ENCODE data around the gene S100A3. TPM values are rescaled to one million over a fixed set of nuclear protein-coding genes. Genes with fewer than 3 reads are reported as not detected.

Gene S100A3
- total RNA-seq, 1 donor: not detected

GRCh38 chr1:153536671-153537375 is 12.2 kb downstream of the S100A3 start:
- peaks cover 78% of the 10 kb centered on the region for H3K4me1 ChIP-seq (ENCODE audit: insufficient read depth, low read length)
- H3K9me3 ChIP-seq (ENCODE audit: low read depth, low read length): no peaks in the 10 kb centered on the region
- no peaks in the 10 kb centered on the region for H3K27me3 ChIP-seq (ENCODE audit: insufficient read depth, low read length)
- peak overlapping the region; percentile 78 for H3K4me3 ChIP-seq (ENCODE audit: low read length)

GRCh38 chr1:153536012-153536670 is 12.9 kb downstream of the S100A3 start:
- H3K4me1 ChIP-seq (ENCODE audit: insufficient read depth, low read length): peaks cover 75% of the 10 kb centered on the region
- H3K9me3 ChIP-seq (ENCODE audit: low read depth, low read length): no peaks in the 10 kb centered on the region
- H3K4me3 ChIP-seq (ENCODE audit: low read length): peak overlapping the region; percentile 78
- no peaks in the 10 kb centered on the region for H3K27me3 ChIP-seq (ENCODE audit: insufficient read depth, low read length)

GRCh38 chr1:153535242-153536011 is 13.6 kb downstream of the S100A3 start, which contains the start of gene S100A6:
S100A6 (minus strand) TSS chr1:153535991; CDS start chr1:153535339, 652 bp downstream.
- no peaks in the 10 kb centered on the region for H3K9me3 ChIP-seq (ENCODE audit: low read depth, low read length)
- peaks cover 68% of the 10 kb centered on the region for H3K4me1 ChIP-seq (ENCODE audit: insufficient read depth, low read length)
- H3K27me3 ChIP-seq (ENCODE audit: insufficient read depth, low read length): no peaks in the 10 kb centered on the region
- peak within 1 kb of the TSS; percentile 78 for H3K4me3 ChIP-seq (ENCODE audit: low read length)

- Histone ChIP-seq H3K4me3 (ENCODE audit: low read length) (peak overlapping the region; percentile 78), H3K27me3 (ENCODE audit: insufficient read depth, low read length) (no peaks in the 10 kb centered on the region), H3K9me3 (ENCODE audit: low read depth, low read length) (no peaks in the 10 kb centered on the region), H3K4me1 (ENCODE audit: insufficient read depth, low read length) (peaks cover 62% of the 10 kb centered on the region)
Observed at GRCh38 chr1:153534925-153535241, 14.2 kb downstream of the S100A3 start.

- H3K4me1 ChIP-seq (ENCODE audit: insufficient read depth, low read length): peaks cover 58% of the 10 kb centered on the region
- no peaks in the 10 kb centered on the region for H3K9me3 ChIP-seq (ENCODE audit: low read depth, low read length)
- H3K4me3 ChIP-seq (ENCODE audit: low read length): peak overlapping the region; percentile 78
- no peaks in the 10 kb centered on the region for H3K27me3 ChIP-seq (ENCODE audit: insufficient read depth, low read length)
Observed at GRCh38 chr1:153534226-153534924, 14.7 kb downstream of the S100A3 start.

- Histone ChIP-seq H3K9me3 (ENCODE audit: low read depth, low read length) (no peaks in the 10 kb centered on the region), H3K4me1 (ENCODE audit: insufficient read depth, low read length) (peaks cover 57% of the 10 kb centered on the region), H3K27me3 (ENCODE audit: insufficient read depth, low read length) (no peaks in the 10 kb centered on the region), H3K4me3 (ENCODE audit: low read length) (peak overlapping the region; percentile 78)
Observed at GRCh38 chr1:153533689-153534201, 15.3 kb downstream of the S100A3 start.

GRCh38 chr1:153532769-153533599 is 16.1 kb downstream of the S100A3 start:
- Histone ChIP-seq H3K9me3 (ENCODE audit: low read depth, low read length) (no peaks in the 10 kb centered on the region), H3K27me3 (ENCODE audit: insufficient read depth, low read length) (no peaks in the 10 kb centered on the region), H3K4me3 (ENCODE audit: low read length) (peak overlapping the region; percentile 78), H3K4me1 (ENCODE audit: insufficient read depth, low read length) (peaks cover 53% of the 10 kb centered on the region)

DNA sequence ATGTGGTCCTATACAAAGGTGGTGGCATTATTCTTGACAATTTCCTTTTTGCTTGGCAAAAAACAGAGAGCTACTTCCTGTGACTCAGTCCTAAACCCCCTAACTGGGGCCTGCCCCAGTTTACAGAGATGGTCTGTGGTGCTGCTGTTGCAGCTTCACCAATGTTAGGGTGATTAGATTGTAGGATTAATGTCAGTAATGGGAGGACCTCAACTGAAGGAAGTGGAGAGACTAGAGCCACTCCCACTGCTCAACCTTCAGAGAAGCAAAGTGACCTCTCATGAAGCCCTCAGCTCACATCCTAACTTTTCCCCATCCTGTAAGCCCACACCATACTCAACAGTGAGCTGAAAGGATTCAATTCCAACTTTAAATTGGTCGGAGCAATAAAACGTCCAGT is 16.9 kb downstream of the S100A3 start:
- Histone ChIP-seq H3K4me3 (ENCODE audit: low read length) (no peak overlapping the region), H3K4me1 (ENCODE audit: insufficient read depth, low read length) (peaks cover 58% of the 10 kb centered on the region), H3K9me3 (ENCODE audit: low read depth, low read length) (no peaks in the 10 kb centered on the region), H3K27me3 (ENCODE audit: insufficient read depth, low read length) (no peaks in the 10 kb centered on the region)

- Histone ChIP-seq H3K4me3 (ENCODE audit: low read length) (no peak overlapping the region), H3K4me1 (ENCODE audit: insufficient read depth, low read length) (peaks cover 55% of the 10 kb centered on the region), H3K9me3 (ENCODE audit: low read depth, low read length) (no peaks in the 10 kb centered on the region), H3K27me3 (ENCODE audit: insufficient read depth, low read length) (no peaks in the 10 kb centered on the region)
Observed at GRCh38 chr1:153531638-153532037, 17.4 kb downstream of the S100A3 start.

DNA sequence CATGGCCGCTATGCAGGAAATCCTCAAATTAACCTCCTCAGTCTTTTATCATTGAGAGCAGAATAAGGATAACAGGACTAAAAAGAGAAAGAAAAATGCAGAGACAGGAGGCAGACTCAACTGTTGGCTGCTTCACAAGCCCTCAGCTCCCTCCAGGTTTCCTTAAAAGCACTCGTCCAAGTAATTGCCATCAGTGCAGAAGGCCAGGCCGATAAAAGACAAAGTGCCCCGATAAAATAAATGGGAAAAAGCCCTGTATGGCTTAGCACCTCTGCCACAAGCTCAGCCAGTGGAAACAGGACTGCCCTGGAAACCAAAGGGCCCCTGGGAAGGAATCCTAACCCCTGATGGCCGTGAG is 21.4 kb downstream of the S100A3 start:
- Histone ChIP-seq H3K4me3 (ENCODE audit: low read length) (no peak overlapping the region), H3K9me3 (ENCODE audit: low read depth, low read length) (no peaks in the 10 kb centered on the region), H3K4me1 (ENCODE audit: insufficient read depth, low read length) (peaks cover 28% of the 10 kb centered on the region), H3K27me3 (ENCODE audit: insufficient read depth, low read length) (no peaks in the 10 kb centered on the region)

- Histone ChIP-seq H3K4me1 (ENCODE audit: insufficient read depth, low read length) (peaks cover 23% of the 10 kb centered on the region), H3K4me3 (ENCODE audit: low read length) (no peak overlapping the region), H3K9me3 (ENCODE audit: low read depth, low read length) (no peaks in the 10 kb centered on the region), H3K27me3 (ENCODE audit: insufficient read depth, low read length) (no peaks in the 10 kb centered on the region)
Observed at GRCh38 chr1:153527023-153527682, 21.9 kb downstream of the S100A3 start.

GRCh38 chr1:153526132-153526543 is 22.9 kb downstream of the S100A3 start:
- H3K9me3 ChIP-seq (ENCODE audit: low read depth, low read length): no peaks in the 10 kb centered on the region
- H3K27me3 ChIP-seq (ENCODE audit: insufficient read depth, low read length): no peaks in the 10 kb centered on the region
- H3K4me3 ChIP-seq (ENCODE audit: low read length): no peak overlapping the region
- peaks cover 16% of the 10 kb centered on the region for H3K4me1 ChIP-seq (ENCODE audit: insufficient read depth, low read length)

- no peaks in the 10 kb centered on the region for H3K27me3 ChIP-seq (ENCODE audit: insufficient read depth, low read length)
- H3K9me3 ChIP-seq (ENCODE audit: low read depth, low read length): no peaks in the 10 kb centered on the region
- no peak overlapping the region for H3K4me3 ChIP-seq (ENCODE audit: low read length)
- peaks cover 16% of the 10 kb centered on the region for H3K4me1 ChIP-seq (ENCODE audit: insufficient read depth, low read length)
Observed at GRCh38 chr1:153525088-153525728, 23.9 kb downstream of the S100A3 start.
